Keratinocyte (primary cell): ENCODE data around the gene PAH. TPM values are rescaled to one million over a fixed set of nuclear protein-coding genes. Genes with fewer than 3 reads are reported as not detected.

Experiments
- DNase-seq: peaks from one replicate; pipeline ENCODE4 v3.0.0-alpha.2; 2011; ENCODE audit warnings: low read depth, missing footprints, low spot score
- FAIRE-seq: peaks from 2 replicates; lab custom pipeline; 2011; peaks lifted over from hg19 to GRCh38; lab: Jason Lieb, UNC
- H2AFZ ChIP-seq: 2 replicates; pipeline ENCODE4 v1.6.0; 2012; ENCODE audit warnings: low read length, control low read depth, inconsistent platforms; ENCODE audit not compliant: control insufficient read depth
- H3K27ac ChIP-seq: 2 replicates; pipeline ENCODE4 v1.5.1; 2011; ENCODE audit warnings: low read length; ENCODE audit not compliant: control insufficient read depth, insufficient read depth
- H3K27me3 ChIP-seq: 3 replicates; pipeline ENCODE4 v1.6.0; 2011; ENCODE audit warnings: low read length; ENCODE audit not compliant: control insufficient read depth, insufficient read depth; ENCODE audit errors: extremely low read depth
- H3K36me3 ChIP-seq, 2 experiments: 2 replicates in 1 of 2; 3 replicates in 1 of 2; pipeline ENCODE4 v1.5.1; 2011; ENCODE audit warnings: low read length in 2 of 2, mild to moderate bottlenecking in 1 of 2; ENCODE audit not compliant: control insufficient read depth in 2 of 2, insufficient read depth in 2 of 2; ENCODE audit errors: extremely low read depth in 1 of 2
- H3K4me1 ChIP-seq: 3 replicates; pipeline ENCODE4 v1.5.1; 2011; ENCODE audit warnings: low read length; ENCODE audit not compliant: control insufficient read depth, insufficient read depth; ENCODE audit errors: extremely low read depth
- H3K4me2 ChIP-seq: 3 replicates; pipeline ENCODE4 v1.6.0; 2011; ENCODE audit warnings: low read depth, low read length; ENCODE audit not compliant: control insufficient read depth, insufficient read depth; ENCODE audit errors: extremely low read depth
- H3K4me3 ChIP-seq, 3 experiments: fragments of 200-600 bp in 1 of 3; sonication (generic) in 1 of 3; 2 replicates in 2 of 3; 3 replicates in 1 of 3; pipeline ENCODE4 v1.5.1; 2011 to 2016; ENCODE audit warnings: low read length in 3 of 3, mild to moderate bottlenecking in 3 of 3, control low read depth in 2 of 3, inconsistent platforms in 1 of 3, low read depth in 1 of 3, mixed read lengths in 1 of 3, mixed run types in 1 of 3, moderate library complexity in 1 of 3; ENCODE audit not compliant: control insufficient read depth in 2 of 3, insufficient read depth in 2 of 3; ENCODE audit errors: extremely low read depth in 1 of 3
- H3K79me2 ChIP-seq: 2 replicates; pipeline ENCODE4 v1.6.0; 2012; ENCODE audit warnings: low read length; ENCODE audit not compliant: control insufficient read depth, insufficient read depth
- H3K9ac ChIP-seq: 3 replicates; pipeline ENCODE4 v1.6.0; 2011; ENCODE audit warnings: low read length; ENCODE audit not compliant: control insufficient read depth, insufficient read depth; ENCODE audit errors: extremely low read depth
- H3K9me1 ChIP-seq: 3 replicates; pipeline ENCODE4 v1.6.0; 2011; ENCODE audit warnings: low read length; ENCODE audit not compliant: control insufficient read depth, insufficient read depth; ENCODE audit errors: extremely low read depth
- H3K9me3 ChIP-seq: 2 replicates; pipeline ENCODE4 v1.5.1; 2012; ENCODE audit warnings: low read depth, low read length; ENCODE audit not compliant: control insufficient read depth
- H4K20me1 ChIP-seq: 3 replicates; pipeline ENCODE4 v1.6.0; 2011; ENCODE audit warnings: low read length; ENCODE audit not compliant: control insufficient read depth, insufficient read depth; ENCODE audit errors: extremely low read depth
- CTCF ChIP-seq, 3 experiments: IDR thresholded peaks in 1 of 3; conservative IDR thresholded peaks in 1 of 3; optimal IDR thresholded peaks in 1 of 3; 2 replicates in 2 of 3; 3 replicates in 1 of 3; pipeline versions ENCODE3 to v1.5.1; 2011; ENCODE audit warnings: low read length in 3 of 3, mild to moderate bottlenecking in 3 of 3, moderate library complexity in 2 of 3, control low read depth in 1 of 3, inconsistent platforms in 1 of 3; ENCODE audit not compliant: insufficient read depth in 2 of 3; ENCODE audit errors: extremely low read depth in 1 of 3
- EZH2 ChIP-seq: IDR thresholded peaks from one replicate; pipeline ENCODE4 v1.6.1; 2012; ENCODE audit warnings: inconsistent platforms, mild to moderate bottlenecking, low read length, moderate library complexity
- dilution Hi-C: fragments of 300-500 bp; cut with MboI; formaldehyde crosslinking; loops from one replicate; pipeline ENCODE4 v1.7.0; 2020; ENCODE audit warnings: low sequenced_read_pairs; ENCODE audit not compliant: extremely low pct_ligation_motif_present
- polyA plus RNA-seq, 5 experiments: library from polyadenylated mRNA; depleted of rRNA in 3 of 5; stranded (reverse) in 3 of 5; stranded (forward) in 1 of 5; unstranded in 1 of 5; fragments of >200 nt; gene quantifications; 1 replicate in 1 of 5; 2 replicates in 3 of 5; 3 replicates in 1 of 5; pipeline versions ENCODE4 v1.2.1 to v1.2.3, GENCODE V29; 2011 to 2012; ENCODE audit warnings: missing spikeins in 2 of 5, low read depth in 1 of 5, low replicate concordance in 1 of 5

Gene PAH
- polyA plus RNA-seq, 1 donor (not counting 4 experiments of a cell fraction or from before 2014, with no cell fraction given): not detected

DNA sequence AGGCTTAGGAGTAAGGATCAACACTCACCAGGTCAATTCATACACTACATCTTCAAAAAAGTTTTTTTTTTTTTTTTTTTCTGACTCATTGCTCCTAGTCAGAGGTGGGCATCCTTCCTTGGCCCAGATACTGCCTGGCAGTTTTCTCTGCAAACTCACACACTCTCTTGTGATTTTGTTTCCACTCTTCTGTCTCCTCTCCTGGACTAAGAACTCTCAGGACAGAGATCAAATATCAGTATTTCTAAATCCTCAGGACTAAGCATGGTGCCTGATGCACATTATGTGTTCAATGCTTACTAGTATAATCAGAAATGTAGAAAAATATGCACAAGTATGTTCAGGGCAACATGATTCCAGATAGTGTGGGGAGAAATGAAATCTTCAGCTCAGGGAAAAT lies 10.2 kb upstream of the PAH start:
- H3K4me2 ChIP-seq: no peak overlapping the region
- H2AFZ ChIP-seq: no peak overlapping the region
- H3K27me3 ChIP-seq: no peaks in the 10 kb centered on the region
- no peak for DNase-seq
- no peak overlapping the region for H3K9ac ChIP-seq
- FAIRE-seq: no peak
- no peak overlapping the region for H3K27ac ChIP-seq
- H3K79me2 ChIP-seq: no peaks in the 10 kb centered on the region
- no peaks in the 10 kb centered on the region for H3K4me1 ChIP-seq
- H3K9me1 ChIP-seq: no peaks in the 10 kb centered on the region
- H3K36me3 ChIP-seq: no peaks in the 10 kb centered on the region
- no peaks in the 10 kb centered on the region for H3K9me3 ChIP-seq
- no peaks in the 10 kb centered on the region for H4K20me1 ChIP-seq
- H3K4me3 ChIP-seq: no peak overlapping the region
- TF ChIP-seq EZH2 (no peak), CTCF (optimal IDR thresholded peaks at IDR 0.05 in 1 of 3, IDR thresholded peaks at IDR 0.05 in 1 of 3, conservative IDR thresholded peaks at IDR 0.05 in 1 of 3; ENCODE audit: extremely low read depth in 1 of 3, insufficient read depth in 2 of 3, low read length in 3 of 3) (no peak)
- dilution Hi-C loops: no loop called here

DNA sequence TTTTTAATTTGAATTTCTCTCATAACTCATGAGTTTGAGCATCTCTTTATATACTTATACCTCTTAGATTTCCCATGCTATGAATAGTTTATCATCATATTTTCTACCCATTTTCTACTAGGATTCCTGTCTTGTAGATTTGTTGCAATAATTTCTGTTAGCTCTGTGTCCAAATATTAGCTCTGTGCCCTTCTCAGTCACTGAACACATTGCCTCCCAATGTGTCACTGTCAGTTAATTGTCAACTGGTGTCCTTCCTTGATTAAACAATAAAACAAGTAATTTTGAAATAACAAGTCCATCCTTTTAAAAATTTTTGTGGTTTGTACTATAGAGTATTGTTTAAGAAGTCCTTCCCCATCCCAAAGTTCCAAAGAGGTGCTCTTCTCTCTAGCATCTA lies 4.2 kb upstream of the PAH start:
- dilution Hi-C loops: no loop called here
- DNase-seq (no peak), FAIRE-seq (no peak)
- no peak overlapping the region for H3K9ac ChIP-seq
- no peak overlapping the region for H3K27ac ChIP-seq
- no peak overlapping the region for H2AFZ ChIP-seq
- no peaks in the 10 kb centered on the region for H3K9me3 ChIP-seq
- no peaks in the 10 kb centered on the region for H4K20me1 ChIP-seq
- no peaks in the 10 kb centered on the region for H3K79me2 ChIP-seq
- no peak overlapping the region for H3K4me3 ChIP-seq
- no peak overlapping the region for H3K4me2 ChIP-seq
- no peaks in the 10 kb centered on the region for H3K9me1 ChIP-seq
- TF ChIP-seq CTCF (optimal IDR thresholded peaks at IDR 0.05 in 1 of 3, IDR thresholded peaks at IDR 0.05 in 1 of 3, conservative IDR thresholded peaks at IDR 0.05 in 1 of 3; ENCODE audit: extremely low read depth in 1 of 3, insufficient read depth in 2 of 3, low read length in 3 of 3) (no peak), EZH2 (no peak)
- no peaks in the 10 kb centered on the region for H3K4me1 ChIP-seq
- no peaks in the 10 kb centered on the region for H3K36me3 ChIP-seq
- no peaks in the 10 kb centered on the region for H3K27me3 ChIP-seq
